Left renal cortex interstitium (tissue), 4 donors: ENCODE results near the gene SLC5A7. TPM values are rescaled to one million over a fixed set of nuclear protein-coding genes. Genes with fewer than 3 reads are reported as not detected.

Source experiments
- DNase-seq, 4 donors: peaks; one replicate each; pipeline ENCODE4 v3.0.0-alpha.2; 2013; ENCODE audit warnings: low read depth in 4 of 4, low spot score in 2 of 4, missing footprints in 1 of 4
- polyA plus RNA-seq, 4 donors: library from polyadenylated mRNA; unstranded; fragments of 120-200 nt; gene quantifications; one replicate each; pipeline ENCODE4 v1.2.1, GENCODE V29; 2013; ENCODE audit not compliant: insufficient read length in 4 of 4

SLC5A7 gene
- under 1 TPM; 0.33 to 0.84 (median 0.60) TPM for polyA plus RNA-seq

DNA sequence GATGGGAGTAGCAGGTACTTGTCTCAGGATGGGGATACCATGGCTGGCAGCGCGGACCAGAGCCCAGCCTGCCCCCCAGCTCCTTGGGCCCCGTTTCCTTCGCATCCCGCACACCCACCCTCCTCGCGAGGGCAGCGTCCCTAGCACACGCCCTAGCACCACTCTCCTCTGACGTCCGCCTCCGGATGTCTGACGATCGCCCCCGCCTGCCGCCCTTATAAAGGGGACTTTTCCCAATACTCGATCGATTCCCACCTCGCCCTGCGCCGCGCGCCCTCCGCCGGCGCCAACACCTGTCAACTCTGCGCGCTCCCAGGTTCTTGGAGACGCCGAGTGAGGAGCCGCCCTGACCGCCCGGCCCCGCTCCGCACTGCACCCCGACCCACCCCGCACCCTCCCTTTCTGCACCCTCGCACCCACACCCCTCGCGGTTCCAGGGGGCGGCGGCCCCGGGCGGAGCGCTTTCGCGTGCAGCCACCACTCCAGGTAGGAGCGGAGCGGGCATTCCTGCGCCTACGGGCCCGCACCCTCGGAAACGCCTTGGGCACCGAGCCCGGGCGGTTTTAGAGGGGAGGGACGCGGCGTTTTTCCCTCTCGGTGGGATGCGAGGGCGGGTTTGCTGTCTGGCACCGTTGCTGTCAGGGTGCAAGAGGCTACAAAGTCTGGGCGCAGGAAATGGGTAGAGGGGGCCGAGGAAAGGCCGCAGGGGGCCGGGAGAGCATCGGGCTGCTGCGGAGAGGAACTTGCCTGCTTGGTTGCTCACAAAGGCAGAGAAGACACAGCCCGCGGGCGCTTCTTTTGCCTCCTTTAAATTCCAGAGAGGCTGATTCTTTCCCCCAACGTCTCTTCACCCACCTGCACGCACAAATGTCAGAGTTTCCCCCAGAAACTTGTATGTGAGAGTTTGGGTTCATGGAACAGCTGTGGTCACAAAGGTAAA, at the start of gene SLC5A7:
Gene SLC5A7, plus strand, starts transcription at position 247 of the 940 bp plus-strand sequence. CDS start 1,632 bp downstream, outside the sequence.
- no peak for DNase-seq

DNA sequence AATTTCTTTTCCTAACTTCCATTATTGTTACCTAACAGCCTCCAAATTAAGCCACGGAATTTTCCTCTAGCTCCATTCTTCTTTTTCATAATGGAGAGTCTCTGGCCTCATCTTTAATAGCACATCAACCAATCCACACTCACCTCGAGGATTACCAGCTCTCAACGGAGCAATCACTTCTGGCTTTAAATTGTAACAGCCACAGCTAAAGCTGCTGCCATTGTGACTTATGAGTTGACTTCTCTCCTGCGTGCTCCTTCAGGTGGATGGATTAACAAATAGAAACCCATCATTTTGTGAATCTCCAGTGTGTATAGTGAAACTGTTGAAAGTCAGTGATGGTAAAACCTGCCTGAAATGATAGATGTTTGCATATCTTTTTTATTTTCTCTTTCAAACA, 24.9 kb upstream of the SLC5A7 start:
- DNase-seq, result no peak

DNA sequence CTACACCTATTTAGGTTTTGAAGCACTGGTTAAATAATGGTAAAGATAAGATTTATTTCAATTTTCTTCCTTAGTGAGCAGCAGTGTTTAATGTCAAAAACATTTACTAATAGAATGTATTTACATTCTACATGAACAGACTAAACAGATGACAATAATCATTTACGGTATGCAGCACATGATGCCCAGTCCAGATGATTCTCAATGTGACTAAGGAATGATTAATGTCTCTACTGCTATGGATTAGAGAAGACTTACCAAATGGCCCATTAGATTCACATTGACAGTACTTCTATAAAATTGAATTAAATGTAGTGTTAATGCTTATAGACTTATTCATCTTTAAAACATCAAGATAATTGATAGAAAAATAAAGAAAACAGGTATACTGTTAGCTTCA, 22.1 kb upstream of the SLC5A7 start:
- no peak for DNase-seq

DNA sequence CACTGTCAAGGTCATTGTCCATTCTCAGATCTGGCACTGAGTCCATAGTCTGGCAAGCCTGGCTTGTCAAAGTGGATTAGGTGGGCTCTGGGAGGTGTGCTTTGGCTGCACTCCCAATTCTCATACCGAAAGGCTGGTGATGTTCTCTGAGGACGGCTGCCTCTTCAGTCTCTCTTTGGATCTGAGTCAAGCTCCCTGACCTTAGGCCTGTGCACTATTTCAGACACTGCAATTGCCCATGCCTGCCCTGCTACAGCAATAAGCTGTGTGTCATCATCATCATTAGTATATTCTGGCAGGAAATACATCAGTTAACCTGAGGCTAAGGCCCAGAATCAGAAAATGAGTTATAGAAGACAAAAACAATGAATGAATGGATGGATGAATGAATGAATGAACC, 1.6 kb upstream of the SLC5A7 start:
- DNase-seq, result no peak

DNA sequence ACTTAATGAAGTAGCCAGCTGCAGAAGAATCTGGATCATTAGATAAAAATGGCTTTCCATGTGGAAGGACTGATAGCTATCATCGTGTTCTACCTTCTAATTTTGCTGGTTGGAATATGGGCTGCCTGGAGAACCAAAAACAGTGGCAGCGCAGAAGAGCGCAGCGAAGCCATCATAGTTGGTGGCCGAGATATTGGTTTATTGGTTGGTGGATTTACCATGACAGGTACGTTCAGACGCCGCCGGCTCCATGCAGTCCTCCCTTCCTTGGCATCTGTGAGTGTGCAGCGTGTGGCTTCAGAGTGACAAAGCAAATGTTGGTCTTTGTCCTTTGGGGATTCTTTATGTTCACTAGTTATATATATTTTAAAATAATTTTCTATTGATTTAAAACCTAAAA, 1.8 kb downstream of the SLC5A7 start:
- no peak for DNase-seq

DNA sequence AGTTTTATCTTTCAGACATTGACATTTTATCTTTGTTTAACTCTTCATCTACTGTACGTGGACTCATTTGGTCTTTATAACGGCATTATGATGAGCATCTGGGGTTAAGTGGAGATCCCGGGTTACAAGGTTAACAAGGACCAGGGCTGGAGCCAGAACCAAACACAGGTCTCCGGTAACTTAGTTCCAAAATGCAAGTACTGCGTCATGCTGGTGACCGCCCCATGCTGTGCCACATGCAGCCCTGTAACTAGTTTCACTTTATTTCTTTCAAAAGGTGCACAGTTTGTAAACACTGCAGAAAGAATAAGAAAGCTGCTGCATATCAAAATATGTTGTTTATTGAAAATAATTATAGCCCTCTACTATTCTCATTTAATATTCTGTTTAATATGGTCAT, 3.1 kb downstream of the SLC5A7 start:
- DNase-seq, result no peak

DNA sequence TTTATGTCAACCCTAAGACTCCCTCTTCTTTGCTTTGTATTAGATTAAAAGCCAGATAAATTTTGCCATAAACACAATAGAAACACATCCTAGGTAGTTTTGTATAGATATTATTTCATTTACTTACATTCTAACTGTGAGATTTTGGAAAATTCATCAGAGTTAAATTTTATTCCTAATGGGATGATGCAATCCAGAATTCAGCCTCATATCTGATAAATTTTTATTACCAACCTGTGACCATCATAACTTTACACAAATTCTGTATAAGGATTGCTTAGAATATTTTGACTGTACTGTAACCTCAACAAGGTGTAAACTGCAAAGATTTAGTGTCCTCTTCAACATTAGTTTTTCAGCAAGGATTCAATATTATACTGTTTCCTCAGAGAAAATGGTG, 4.4 kb downstream of the SLC5A7 start:
- DNase-seq, result no peak

DNA sequence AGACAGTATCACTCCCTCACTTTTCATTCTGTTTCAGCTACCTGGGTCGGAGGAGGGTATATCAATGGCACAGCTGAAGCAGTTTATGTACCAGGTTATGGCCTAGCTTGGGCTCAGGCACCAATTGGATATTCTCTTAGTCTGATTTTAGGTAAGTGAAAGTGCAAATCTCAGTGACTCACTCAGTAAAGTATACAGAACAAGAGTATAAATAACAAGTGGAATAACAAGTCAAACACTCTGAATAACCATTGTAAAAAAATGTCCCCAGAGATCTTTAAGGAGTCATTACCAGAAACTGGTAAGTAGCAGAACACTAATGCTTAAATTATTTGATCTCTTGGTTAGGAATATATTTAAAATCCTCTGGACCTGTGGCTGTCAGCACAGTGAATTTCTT, 5.7 kb downstream of the SLC5A7 start:
- DNase-seq, result no peak

DNA sequence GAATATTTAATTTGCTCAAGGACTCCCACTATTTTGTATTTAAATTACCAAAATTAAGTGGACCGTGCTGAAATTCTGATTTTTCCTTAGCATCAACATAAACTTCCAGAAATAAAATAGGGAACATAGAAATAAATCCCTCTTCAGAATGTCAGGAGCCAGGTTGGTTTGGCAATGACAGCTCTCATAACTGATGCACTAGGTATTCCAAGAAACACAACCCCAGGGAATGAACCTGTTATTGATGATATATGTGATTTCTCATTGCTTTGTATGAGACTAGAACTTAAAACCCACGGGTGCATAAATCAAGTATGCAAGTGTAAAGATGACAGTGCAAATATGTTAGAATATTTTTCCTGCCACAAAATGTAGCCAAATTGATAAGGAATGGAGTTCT, 12.8 kb downstream of the SLC5A7 start:
- no peak for DNase-seq

DNA sequence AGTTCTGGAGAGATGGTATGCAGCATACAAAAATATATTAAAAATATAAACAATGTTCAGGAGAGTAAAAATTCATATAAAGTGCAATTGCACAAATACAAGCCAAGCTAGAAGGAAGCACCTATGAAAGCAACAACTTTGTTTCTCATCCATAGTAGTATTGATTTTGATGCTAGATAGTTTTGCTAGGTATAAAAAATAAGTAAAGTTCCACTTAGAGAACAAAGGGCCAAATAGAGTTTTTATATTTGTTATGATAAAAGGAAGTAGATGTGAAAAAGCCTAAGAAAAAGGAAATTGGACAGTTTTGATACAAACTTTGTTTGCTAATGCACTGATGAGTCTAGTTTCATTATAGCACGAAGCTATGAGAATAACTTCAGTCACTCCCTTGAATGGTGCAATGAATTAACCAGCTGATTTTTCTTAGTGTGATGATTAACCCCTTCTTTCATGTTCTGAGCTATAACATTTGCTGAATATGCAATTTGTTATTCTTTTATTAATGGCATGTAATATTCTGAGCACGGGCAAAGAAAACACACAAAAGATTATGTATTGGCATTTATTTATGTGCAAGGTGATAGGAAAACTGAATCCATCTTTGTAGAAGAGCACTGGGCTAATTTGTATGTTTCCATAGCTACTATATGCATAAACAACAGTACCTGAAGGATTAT, 24.7 kb downstream of the SLC5A7 start:
- DNase-seq, result no peak

DNA sequence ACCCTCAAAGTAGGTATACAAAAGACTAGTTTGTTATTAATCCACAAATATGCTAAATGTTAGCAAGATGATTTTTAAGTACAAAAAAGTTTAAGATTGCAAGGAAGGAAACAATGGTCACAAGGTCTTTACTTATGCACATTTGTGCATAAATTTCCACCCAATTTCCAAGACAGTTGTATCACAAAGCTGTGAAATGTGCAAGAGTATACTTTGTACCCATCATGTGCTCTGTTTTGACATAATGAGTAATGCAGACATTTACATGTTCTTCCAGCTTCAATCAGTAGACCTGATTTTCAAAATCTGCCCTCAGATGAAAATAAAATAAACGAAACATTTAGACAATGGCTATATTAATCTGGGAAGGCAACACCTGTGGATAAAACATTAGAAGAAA, 27.0 kb downstream of the SLC5A7 start:
- no peak for DNase-seq

DNA sequence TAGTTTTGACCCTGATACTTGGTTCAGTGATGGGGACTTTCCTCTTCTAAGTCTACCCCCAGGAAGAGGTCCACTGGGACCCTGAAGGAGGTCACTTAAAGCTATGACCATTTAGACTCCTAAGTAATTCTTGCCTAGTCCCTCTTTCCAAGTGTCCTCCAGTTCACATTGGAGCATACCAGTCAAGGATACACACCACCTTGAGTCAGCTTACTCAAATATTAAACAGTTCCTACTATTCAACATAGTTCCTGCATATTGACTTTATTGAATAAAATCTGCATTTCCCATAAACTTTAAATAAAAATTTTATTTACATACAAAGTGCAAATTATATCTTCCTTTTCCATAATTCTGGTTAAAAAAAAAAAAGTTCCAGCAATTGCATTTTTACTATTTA, 36.3 kb downstream of the SLC5A7 start:
- DNase-seq, result no peak

DNA sequence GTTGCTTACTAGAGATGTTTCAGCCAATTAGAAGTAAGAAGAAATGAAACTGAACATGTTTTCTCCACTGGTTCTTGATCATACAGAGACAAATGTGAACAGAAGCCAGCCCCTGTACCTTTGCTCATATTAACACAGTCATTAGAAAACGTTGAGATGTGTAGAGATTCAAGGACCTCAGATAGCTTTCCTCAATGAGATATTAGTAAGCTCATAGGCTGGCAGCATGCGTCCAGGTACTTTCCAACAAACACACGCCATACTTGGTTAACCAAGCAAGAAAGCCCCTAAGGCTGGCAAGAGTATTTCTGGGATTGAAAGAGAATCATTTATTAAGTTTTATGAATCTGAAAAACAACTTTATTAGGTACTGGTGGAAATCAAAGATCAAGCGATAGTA, 37.5 kb downstream of the SLC5A7 start:
- no peak for DNase-seq

DNA sequence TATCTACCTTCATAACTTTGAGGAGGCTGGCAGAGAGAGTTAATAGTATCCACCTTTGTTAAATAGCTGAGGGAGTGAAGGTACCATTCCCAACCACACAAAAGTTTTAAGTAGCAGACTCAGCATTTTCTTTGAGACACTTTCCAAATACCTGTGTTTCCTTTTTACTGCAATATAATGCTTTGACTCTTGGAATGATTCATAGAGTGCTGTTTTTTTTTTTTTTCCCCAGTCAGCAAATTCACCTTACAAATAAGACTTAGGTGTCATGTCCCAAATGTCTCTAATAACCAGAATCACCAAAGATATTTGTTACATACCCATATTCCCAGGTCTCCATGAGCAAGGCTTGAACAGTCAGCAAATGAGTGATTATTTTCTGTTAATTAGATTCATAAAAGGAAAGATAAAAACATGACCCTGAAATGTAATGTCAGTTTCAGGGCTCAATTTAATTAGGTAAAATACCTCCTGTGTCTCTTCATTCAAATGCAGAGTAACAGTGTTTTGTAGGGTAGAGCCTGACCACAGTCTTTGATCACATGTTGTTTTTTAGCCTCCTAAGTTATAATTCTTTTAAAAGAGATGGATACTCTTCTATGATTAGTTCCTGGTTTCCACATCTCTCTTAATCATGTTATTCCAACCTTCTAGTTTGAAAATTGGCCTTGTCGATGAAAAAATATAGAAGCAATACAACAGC, 39.9 kb downstream of the SLC5A7 start:
- DNase-seq, result no peak

DNA sequence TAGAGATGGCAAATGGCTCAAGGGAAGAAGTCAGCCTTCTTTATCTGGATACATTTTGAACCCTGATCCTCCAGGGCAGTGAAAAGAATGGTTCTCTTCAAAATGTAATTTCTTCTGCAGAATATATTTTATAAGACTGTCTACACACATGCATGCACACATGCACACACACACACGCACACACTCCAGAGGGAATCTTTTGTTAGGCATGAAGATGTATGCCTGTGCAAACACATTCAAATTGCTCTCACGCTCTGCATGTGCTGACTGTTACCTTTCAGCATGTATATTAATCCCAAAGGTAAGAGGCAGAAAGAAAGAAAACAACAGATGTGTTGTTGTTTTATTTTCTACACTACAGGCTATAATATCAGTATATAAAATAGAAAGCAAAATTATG, 43.2 kb downstream of the SLC5A7 start:
- no peak for DNase-seq

DNA sequence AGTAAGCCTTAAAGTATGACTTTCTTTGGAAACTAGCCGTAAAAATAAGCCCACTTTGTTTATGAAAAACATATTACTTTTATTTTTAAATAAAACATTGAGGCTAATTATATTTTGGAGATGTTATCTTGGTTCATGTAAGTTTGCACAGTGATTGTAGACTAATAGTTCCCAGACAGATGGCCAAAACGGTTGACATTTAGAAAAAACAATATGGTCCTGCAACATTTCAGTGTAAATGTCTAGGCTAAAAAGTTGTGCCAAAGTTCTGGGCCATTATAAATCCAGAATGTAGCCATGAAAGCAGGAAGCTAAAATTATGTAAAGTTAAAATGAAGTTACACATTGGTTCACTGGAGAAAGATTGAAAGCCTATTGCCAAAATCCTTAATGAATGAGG, 43.6 kb downstream of the SLC5A7 start:
- no peak for DNase-seq

DNA sequence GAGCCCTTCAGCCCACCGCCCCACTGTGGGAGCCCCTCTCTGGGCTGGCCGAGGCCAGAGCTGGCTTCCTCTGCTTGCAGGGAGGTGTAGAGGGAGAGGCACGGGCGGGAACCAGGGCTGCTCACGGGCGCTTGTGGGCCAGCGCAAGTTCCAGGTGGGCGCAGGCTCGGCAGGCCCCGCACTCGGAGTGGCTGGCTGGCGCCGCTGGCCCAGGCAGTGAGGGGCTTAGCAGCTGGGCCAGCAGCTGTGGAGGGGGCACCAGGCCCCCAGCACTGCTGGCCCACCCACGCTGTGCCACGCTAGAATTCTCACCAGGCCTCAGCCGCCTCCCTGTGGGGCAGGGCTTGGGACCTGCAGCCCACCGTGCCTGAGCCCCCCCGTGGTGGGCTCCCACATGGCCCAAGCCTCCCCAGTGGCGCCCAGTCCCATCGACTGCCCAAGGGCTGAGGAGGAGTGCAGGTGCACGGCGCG, 45.2 kb downstream of the SLC5A7 start:
- no peak for DNase-seq

DNA sequence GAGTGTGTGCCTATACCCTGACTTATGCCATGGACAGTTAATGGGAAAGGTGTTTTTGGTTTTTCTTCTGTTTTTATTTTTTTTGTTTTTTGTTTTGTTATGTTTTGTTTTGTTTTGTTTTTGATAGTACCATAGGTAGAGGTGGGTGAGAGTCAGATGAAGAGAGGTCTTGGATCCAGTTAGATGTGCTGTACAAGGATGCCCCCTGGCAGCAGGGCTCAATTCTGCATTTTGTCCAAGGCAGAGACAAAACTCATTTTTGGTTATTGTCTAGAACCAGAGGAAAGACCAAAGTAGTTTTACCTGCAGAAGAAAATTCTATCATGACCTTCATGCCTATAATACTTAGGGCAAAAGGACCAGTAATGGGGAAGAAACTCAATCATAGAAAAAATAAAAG, 48.5 kb downstream of the SLC5A7 start:
- DNase-seq, result no peak

DNA sequence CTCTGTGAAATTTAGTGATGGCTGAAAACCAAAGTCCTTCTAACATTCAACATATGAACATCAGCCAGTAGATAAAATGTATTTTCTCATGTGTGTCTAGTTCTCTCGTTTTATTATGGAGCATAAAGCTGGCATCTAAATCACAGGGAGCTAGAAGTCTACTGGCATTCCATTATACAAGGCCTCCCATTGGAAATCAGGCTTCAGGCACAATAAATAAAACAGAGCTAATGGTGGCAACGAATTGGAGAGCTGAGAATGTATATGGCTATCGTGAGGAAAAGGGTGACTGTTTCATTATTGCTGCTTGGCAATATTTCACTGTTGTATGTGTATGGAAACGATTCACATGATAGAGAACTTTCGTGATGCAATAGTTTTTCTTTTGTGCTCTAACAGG, 62.4 kb downstream of the SLC5A7 start:
- no peak for DNase-seq

DNA sequence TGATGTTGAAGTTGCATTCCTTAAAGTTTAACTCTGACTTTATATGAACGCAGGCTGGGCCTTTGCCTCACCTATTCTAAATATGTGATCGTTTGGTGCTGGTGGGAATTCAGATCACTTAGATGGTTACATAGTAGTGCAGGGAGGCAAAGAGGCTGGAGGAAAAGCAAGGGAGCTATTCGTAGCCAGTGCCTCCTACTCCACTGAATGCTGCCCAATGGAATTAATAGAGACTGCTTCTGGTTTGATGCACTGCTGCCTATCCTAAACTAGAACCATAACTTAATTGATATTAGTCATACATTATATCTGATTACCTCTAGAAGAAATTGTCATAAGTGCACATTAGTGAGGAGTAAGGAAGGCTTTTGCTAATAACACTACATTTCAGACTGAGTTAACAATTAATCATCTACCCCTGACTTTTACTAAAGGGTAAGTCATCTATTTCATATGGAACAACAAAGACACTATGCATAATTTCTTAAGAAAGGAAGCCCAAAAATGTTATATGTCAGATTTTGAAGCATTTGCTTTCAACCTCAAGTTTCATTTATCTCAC, 72.3 kb downstream of the SLC5A7 start:
- DNase-seq, result no peak
